Subcutaneous adipose tissue (tissue), 4 donors: Measurements from ENCODE around the gene ZNF581. TPM values are rescaled to one million over a fixed set of nuclear protein-coding genes. Genes with fewer than 3 reads are reported as not detected.

Source experiments
- total RNA-seq, 4 donors: library from RNA; depleted of rRNA; stranded (reverse); fragments of >200 nt; gene quantifications; one replicate each; pipeline ENCODE4 v1.1.0, GENCODE V29; 2016
- TF ChIP-seq, protein P1 (sequence below): fragments of 450-650 bp; IDR thresholded peaks from one replicate; pipeline ENCODE4 v1.5.1; 2016; ENCODE audit warnings: low read depth, mild to moderate bottlenecking, control low read depth, antibody characterized with exemption, moderate library complexity

ZNF581 gene, protein sequence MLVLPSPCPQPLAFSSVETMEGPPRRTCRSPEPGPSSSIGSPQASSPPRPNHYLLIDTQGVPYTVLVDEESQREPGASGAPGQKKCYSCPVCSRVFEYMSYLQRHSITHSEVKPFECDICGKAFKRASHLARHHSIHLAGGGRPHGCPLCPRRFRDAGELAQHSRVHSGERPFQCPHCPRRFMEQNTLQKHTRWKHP
- 10 to 100 TPM in 3 of 4 donors, 1 to 10 TPM in 1; 6.4 to 25.5 (median 19.0) TPM for total RNA-seq

DNA sequence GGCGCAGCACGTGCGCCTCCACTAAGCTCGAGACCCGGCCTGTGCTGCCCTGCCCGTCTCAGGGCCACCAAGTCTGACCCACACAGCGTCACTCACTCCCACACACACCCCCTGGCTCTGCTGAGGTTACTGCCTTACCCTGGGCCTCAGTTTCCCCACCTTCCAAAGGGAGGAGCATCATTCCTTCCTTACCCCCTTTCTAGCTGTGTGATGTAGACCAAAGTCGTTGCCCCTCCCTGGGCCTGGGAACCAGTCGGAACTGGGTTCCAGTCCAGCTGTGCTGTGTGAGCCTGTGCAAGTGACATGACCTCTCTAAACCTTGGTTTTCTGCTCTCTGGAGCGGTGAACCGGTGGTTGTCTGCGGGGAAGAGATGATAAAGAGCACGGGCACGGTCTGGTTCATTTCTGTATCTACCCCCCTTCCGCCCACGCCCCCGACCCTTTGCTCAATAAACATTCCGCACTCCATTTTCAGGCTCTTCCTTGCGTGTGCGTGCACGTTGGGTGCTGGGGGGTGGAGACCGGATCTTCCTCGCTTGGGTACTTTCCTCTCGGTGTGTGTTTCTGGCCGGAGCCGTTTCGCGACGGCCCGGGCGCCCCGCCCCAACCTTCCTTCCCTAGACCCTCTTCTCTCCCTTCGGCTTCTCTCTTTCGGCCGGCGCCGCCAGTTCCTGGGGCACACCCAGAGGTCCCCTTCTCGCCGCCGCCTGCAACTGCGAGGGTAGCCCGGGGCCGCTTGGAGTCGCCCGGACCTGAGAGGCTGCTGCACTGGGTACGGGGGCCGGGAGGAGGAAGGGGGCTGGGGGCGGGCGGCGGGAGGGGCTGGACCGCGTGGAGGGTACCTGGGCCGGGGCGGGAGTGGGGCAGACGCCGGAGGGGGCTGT lies at the start of gene ZNF581:
TSS of gene ZNF581 (plus strand) at position 647 of the 884 bp plus-strand sequence. CDS start 923 bp downstream, outside the sequence.
- TF ChIP-seq, protein P1, sequence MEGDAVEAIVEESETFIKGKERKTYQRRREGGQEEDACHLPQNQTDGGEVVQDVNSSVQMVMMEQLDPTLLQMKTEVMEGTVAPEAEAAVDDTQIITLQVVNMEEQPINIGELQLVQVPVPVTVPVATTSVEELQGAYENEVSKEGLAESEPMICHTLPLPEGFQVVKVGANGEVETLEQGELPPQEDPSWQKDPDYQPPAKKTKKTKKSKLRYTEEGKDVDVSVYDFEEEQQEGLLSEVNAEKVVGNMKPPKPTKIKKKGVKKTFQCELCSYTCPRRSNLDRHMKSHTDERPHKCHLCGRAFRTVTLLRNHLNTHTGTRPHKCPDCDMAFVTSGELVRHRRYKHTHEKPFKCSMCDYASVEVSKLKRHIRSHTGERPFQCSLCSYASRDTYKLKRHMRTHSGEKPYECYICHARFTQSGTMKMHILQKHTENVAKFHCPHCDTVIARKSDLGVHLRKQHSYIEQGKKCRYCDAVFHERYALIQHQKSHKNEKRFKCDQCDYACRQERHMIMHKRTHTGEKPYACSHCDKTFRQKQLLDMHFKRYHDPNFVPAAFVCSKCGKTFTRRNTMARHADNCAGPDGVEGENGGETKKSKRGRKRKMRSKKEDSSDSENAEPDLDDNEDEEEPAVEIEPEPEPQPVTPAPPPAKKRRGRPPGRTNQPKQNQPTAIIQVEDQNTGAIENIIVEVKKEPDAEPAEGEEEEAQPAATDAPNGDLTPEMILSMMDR, result no peak

DNA sequence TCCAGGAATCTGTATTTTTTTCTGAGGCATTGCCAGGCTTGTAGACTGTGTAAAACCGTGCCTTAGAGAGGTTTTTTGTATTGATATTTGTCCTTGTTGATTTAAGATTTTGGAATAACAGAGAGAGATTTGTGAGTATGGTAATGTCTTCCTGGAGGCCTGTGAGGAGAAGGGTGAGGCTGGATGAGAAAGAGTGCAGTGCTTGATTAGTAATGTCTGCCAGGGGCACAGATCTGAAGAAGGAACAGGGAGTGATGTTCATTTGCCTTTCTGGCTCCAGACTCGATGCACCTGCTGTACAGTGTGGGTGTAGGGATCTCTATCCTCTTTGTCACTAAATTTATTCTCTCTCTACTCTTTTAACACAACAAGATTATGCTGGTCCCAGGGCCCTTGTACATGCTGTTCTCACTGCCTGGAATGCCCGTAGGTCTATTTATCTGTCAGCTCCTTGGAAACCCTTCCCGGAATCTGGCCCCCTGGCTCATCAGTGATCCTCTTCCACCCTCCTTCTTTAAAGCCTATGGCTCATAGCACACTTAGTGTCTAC lies 48.4 kb upstream of the ZNF581 start:
- TF ChIP-seq, protein P1, result no peak

DNA sequence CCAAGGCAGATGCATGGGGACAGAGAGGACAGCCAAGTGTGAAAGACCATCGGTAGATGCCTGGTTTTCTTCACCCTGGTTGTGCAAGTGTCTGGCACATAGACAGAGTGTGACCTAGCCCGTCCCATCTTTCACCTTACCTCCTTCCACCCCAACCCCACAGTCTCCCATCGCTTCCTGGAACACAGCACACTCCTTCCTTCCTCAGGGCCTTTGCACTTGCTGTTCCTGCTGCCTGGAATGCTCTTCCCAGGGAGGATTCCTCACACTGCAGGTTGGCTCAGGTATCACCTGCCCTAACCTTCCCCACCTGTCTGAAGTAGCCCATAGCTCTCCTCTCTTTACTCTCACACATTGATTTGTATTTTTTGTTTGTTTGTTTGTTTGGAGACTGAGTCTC lies 47.1 kb upstream of the ZNF581 start:
- TF ChIP-seq, protein P1, result no peak

DNA sequence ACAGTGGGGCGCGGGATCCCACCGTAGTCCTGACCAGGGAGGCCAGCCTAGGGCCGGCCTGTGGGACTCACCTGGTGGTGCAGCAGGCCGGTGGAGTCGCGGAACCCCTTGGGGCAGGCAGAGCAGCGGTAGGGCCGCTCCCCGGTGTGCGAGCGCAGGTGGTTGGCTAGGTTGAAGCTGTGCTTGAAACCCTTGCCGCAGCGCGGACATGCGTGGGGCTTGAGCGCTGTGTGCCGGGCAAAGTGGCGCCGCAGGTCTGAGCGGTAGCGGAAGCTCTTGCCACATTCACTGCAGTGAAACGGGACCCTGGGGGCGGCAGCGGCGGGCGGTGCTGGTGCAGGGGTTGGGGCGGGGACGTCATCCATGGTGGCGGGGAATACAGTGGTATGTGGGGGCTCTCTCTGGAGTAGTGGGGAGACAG lies 45.9 kb upstream of the ZNF581 start:
- TF ChIP-seq, protein P1, result no peak

DNA sequence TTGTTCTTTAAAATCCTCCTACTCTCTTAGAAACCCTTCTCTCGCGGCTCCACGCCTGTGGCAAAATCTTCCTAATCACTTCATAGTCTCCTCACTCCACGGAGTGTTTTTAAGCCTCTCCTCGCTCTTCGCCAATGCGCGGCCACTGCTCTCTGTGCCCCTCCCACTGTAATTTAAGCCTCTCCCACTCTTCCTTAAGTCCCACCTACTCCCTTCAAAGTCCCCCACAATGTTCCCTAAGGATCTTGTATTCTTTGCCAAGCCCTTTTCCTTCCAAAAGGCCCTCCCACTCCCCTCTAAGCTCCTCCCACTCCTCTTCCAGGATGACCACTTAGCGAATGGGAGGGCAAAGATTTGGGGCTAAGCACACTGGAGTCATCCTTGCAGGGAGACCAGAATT lies 45.4 kb upstream of the ZNF581 start:
- TF ChIP-seq, protein P1, result no peak

DNA sequence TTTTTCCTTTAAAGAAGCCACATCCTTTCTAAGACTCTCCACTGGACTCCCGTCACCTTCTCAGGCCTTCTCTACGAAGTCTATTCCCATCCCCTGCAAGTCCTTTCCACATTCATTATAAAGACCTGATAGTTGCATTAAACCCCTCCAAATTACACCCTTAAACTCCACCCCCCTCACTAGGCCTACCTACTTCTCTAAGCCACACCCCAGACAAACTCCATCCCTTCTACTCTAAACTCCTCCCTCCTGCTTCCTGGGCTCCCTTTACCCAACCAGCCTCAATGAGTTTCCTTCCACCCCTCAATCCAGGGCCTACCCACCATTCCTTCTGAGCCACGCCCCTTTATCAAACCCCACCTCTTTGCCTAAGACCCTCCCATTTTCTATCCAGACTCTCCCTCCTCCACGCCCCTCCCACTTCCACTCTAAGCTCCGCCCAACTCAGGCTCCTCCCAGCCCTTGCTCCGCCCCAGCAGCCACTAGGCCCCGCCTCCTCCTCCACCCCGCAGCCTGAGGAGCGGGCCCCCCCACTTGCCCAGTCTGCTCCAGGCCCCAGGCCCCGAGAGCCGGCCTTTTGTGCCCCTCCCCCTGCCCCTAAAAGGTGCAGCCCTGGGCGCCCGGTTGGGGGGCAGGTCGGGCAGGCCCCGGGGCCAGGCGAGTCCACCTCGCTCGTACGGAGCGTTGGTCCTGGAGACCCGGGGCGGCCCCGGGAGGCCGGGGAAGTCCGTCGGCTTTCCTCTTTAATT lies 44.6 kb upstream of the ZNF581 start:
- TF ChIP-seq, protein P1, result no peak
